ENCODE results near the gene IL17RB.

IL17RB gene

DNA sequence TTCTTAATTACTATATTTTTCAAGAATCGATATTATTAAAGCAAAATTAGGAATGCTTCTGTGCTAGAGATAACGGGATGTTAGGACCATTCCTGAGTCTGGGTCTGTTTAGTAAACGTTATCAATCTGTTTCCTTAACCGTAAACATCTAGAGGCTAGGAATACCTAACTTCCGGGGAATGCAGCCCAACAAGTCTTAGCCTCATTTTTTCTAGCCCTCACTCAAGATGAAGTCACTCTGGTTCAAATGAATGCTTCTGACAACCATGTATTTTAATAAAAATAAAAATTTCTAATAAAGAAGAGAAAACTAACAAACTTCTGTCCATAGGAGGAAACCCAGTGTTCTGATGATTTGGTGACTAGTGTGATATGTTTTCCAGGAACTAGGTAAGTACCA lies 56.3 kb downstream of the IL17RB start:
- no peaks in the 10 kb centered on the region for H3K36me3 ChIP-seq
- no peaks in the 10 kb centered on the region for H3K27me3 ChIP-seq
- no peaks in the 10 kb centered on the region for H3K9me3 ChIP-seq
- TF ChIP-seq Cebpa-rat (IDR thresholded peaks at IDR 0.05), result no peak
- H4K20me1 ChIP-seq, result no peaks in the 10 kb centered on the region
- no peak overlapping the region for H3K27ac ChIP-seq
- no peak overlapping the region for H3K4me2 ChIP-seq
- no peaks in the 10 kb centered on the region for H3K4me1 ChIP-seq
- no peak overlapping the region for H3K4me3 ChIP-seq
- no peak overlapping the region for H3K9ac ChIP-seq

DNA sequence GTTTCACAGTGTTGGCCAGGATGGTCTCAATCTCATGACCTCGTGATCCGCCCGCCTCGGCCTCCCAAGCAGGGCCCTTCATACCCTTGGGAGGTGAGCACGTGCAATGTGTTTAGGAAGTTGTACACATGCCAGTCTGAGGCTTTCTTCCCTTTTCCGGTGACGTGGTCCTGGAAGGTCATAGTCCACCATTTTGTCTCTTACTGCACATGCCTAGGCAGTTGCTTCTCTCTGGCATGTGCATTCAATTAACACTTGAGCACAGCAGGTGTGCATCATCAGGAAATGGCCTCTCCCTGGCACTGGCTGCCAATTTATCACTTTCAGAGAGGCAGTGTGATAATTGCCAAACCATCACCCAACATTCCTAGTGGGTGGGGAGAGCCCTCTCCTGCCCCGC lies 67.0 kb downstream of the IL17RB start:
- TF ChIP-seq Cebpa-rat (IDR thresholded peaks at IDR 0.05), result no peak
- no peaks in the 10 kb centered on the region for H4K20me1 ChIP-seq
- no peaks in the 10 kb centered on the region for H3K27me3 ChIP-seq
- H3K27ac ChIP-seq, result no peak overlapping the region
- no peak overlapping the region for H3K4me3 ChIP-seq
- no peaks in the 10 kb centered on the region for H3K4me1 ChIP-seq
- no peaks in the 10 kb centered on the region for H3K36me3 ChIP-seq
- no peaks in the 10 kb centered on the region for H3K9me3 ChIP-seq
- no peak overlapping the region for H3K9ac ChIP-seq
- no peak overlapping the region for H3K4me2 ChIP-seq

Data from BLaER1 (cell line).